HL-60 (cell line): Measurements from ENCODE around the gene RNASE7.

ENCODE experiments used
- CTCF ChIP-seq: IDR thresholded peaks from one replicate; pipeline ENCODE4 v1.5.1; 2011; ENCODE audit warnings: low read length, control low read depth, inconsistent platforms; ENCODE audit not compliant: insufficient read depth
- GABPA ChIP-seq: IDR thresholded peaks from 2 replicates; pipeline ENCODE4 v1.6.1; 2012; ENCODE audit warnings: low read depth
- POLR2AphosphoS5 ChIP-seq: IDR thresholded peaks from 2 replicates; pipeline ENCODE4 v1.6.1; 2012; ENCODE audit warnings: low read depth
- REST ChIP-seq: IDR thresholded peaks from 2 replicates; pipeline ENCODE4 v1.6.1; 2012; ENCODE audit warnings: low read depth; ENCODE audit not compliant: insufficient replicate concordance
- SPI1 ChIP-seq: IDR thresholded peaks from 2 replicates; pipeline ENCODE4 v1.6.1; 2012; ENCODE audit warnings: low read depth, mild to moderate bottlenecking, borderline replicate concordance

- TF ChIP-seq CTCF (no peak), POLR2AphosphoS5 (no peak), GABPA (no peak), SPI1 (no peak), REST (no peak)
Measured at GRCh38 chr14:21050597-21050996, 8.4 kb downstream of the RNASE7 start.
